Measurements from ENCODE around the gene GBA2.

The GBA2 gene

GRCh38 chr9:35725362-35725761 lies 23.7 kb downstream of the GBA2 start:
- no peak for TF ChIP-seq ZNF274 (IDR thresholded peaks at IDR 0.05; ENCODE audit: low read depth, low read length)
- H3K4me3 ChIP-seq (ENCODE audit: low read length), result no peak overlapping the region

- TF ChIP-seq ZNF274 (IDR thresholded peaks at IDR 0.05; ENCODE audit: low read depth, low read length), result no peak
- no peak overlapping the region for H3K4me3 ChIP-seq (ENCODE audit: low read length)
Measured at GRCh38 chr9:35723908-35724307, 25.1 kb downstream of the GBA2 start.

- no peak for TF ChIP-seq ZNF274 (IDR thresholded peaks at IDR 0.05; ENCODE audit: low read depth, low read length)
- no peak overlapping the region for H3K4me3 ChIP-seq (ENCODE audit: low read length)
Measured at GRCh38 chr9:35723426-35723825, 25.6 kb downstream of the GBA2 start.

GRCh38 chr9:35719546-35719945 lies 29.5 kb downstream of the GBA2 start:
- H3K4me3 ChIP-seq (ENCODE audit: low read length), result no peak overlapping the region
- TF ChIP-seq ZNF274 (IDR thresholded peaks at IDR 0.05; ENCODE audit: low read depth, low read length), result no peak

- no peak for TF ChIP-seq ZNF274 (IDR thresholded peaks at IDR 0.05; ENCODE audit: low read depth, low read length)
- H3K4me3 ChIP-seq (ENCODE audit: low read length), result no peak overlapping the region
Measured at GRCh38 chr9:35718721-35719511, 30.1 kb downstream of the GBA2 start.

GRCh38 chr9:35717132-35717870 lies 31.7 kb downstream of the GBA2 start:
- TF ChIP-seq ZNF274 (IDR thresholded peaks at IDR 0.05; ENCODE audit: low read depth, low read length), result no peak

GRCh38 chr9:35716230-35716629 lies 32.8 kb downstream of the GBA2 start:
- no peak overlapping the region for H3K4me3 ChIP-seq (ENCODE audit: low read length)
- no peak for TF ChIP-seq ZNF274 (IDR thresholded peaks at IDR 0.05; ENCODE audit: low read depth, low read length)

More at GRCh38 chr9:35717132-35717870, 31.7 kb downstream of the GBA2 start:
- H3K4me3 ChIP-seq (ENCODE audit: low read length), result no peak overlapping the region

- TF ChIP-seq ZNF274 (IDR thresholded peaks at IDR 0.05; ENCODE audit: low read depth, low read length), result no peak
- no peak overlapping the region for H3K4me3 ChIP-seq (ENCODE audit: low read length)
Measured at GRCh38 chr9:35714579-35715252, 34.3 kb downstream of the GBA2 start.

- H3K4me3 ChIP-seq (ENCODE audit: low read length), result no peak overlapping the region
- TF ChIP-seq ZNF274 (IDR thresholded peaks at IDR 0.05; ENCODE audit: low read depth, low read length), result no peak
Measured at GRCh38 chr9:35714123-35714522, 34.9 kb downstream of the GBA2 start.

GRCh38 chr9:35713578-35713977 lies 35.5 kb downstream of the GBA2 start:
- TF ChIP-seq ZNF274 (IDR thresholded peaks at IDR 0.05; ENCODE audit: low read depth, low read length), result no peak
- no peak overlapping the region for H3K4me3 ChIP-seq (ENCODE audit: low read length)

- TF ChIP-seq ZNF274 (IDR thresholded peaks at IDR 0.05; ENCODE audit: low read depth, low read length), result no peak
- H3K4me3 ChIP-seq (ENCODE audit: low read length), result no peak overlapping the region
Measured at GRCh38 chr9:35712762-35713400, 36.1 kb downstream of the GBA2 start.

GRCh38 chr9:35711501-35712428 lies 37.3 kb downstream of the GBA2 start:
- no peak for TF ChIP-seq ZNF274 (IDR thresholded peaks at IDR 0.05; ENCODE audit: low read depth, low read length)
- no peak overlapping the region for H3K4me3 ChIP-seq (ENCODE audit: low read length)

- H3K4me3 ChIP-seq (ENCODE audit: low read length), result no peak overlapping the region
- TF ChIP-seq ZNF274 (IDR thresholded peaks at IDR 0.05; ENCODE audit: low read depth, low read length), result no peak
Measured at GRCh38 chr9:35710818-35711500, 38.1 kb downstream of the GBA2 start.

Data from GM08714 (cell line).